ENCODE data around the gene TNS2.

The TNS2 gene

DNA sequence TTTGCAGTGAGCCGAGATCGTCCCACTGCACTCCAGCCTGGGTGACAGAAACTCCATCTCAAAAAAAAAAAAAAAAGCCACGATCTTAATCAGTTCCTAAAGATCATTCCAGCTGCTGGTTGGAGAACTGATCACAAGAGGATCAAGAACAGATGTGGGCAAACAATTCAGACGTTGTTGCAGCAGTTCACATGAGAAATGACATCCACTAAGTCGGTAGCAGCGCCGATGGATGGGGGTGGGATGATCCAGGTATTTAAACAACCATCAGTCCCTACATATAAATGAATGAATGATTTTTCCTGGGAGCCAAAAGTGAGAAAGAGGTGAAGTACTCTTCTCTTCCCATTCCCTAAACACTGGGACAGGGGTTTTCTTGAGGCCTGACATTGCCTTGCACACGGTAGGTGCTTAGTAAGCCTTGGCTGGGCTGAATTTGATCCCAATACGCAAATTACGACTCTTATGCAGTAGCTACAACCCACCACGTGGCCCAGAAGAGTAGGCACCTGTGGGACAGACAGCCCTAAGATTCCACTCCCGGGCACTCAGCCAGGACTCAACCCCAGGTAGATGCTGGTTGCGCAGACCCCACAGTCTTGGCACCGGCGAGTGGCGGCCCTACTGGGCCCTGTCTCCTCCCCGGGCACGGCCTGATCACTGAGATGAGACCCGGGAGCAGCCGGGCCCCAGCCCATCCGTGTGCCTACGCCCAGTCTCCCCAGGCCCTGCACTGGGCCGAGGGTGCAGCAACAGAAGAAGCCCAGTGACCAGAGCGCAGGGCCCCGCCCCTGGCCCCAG lies 28.8 kb downstream of the TNS2 start:
- TF ChIP-seq GATA3 (IDR thresholded peaks at IDR 0.05; ENCODE audit: low read depth, low read length): no peak
- no peak for TF ChIP-seq GATA2 (IDR thresholded peaks at IDR 0.05; ENCODE audit: low read depth, low read length)

DNA sequence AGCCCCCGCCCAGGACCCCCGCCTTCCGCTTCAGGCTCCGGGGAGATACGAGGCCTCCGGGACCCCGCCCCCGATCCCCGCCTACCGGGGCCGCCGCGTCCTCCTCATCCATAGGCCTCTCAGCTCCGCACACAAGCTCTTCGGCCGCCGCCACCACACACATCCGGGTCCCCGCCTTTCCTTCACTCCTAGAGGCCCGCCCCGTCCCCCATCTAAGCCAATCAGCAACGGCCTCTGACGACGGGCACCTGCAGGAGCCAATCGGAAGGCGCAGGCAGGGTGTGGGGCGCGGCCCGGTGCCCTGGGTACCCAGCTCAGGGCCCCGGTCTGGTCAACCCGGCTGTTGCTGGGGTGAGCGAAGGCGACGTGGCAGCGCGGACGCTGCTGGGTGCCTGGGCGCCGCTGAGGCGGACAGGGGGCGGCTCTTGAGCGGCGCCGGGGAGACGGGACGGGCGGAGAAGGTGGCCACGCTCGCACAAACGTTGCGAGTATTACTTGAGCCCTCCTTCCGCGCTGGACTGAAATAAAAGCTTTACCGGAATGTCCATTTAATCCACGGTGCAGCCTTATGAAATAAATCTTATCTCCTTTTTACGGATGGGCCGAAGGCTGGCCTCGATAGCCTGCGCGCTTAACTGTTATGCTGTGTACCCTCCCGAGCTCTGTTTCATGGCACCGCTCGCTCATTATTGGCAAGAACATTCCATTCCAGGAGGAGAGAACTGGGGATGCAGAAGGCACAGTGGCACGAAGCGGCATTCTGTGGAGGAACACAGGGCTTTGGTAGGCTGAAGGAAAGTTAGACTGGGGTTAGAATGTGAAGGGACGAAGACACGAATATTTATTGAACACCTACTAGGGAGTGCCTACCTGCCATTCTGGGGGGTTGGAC lies 29.6 kb downstream of the TNS2 start, which contains the start of gene SPRYD3:
Gene SPRYD3 (minus strand): TSS at position 165 of the 892 bp plus-strand sequence. CDS start 57 bp downstream, at position 108.
- TF ChIP-seq GATA3 (IDR thresholded peaks at IDR 0.05; ENCODE audit: low read depth, low read length) (no peak), GATA2 (IDR thresholded peaks at IDR 0.05; ENCODE audit: low read depth, low read length) (no peak)

DNA sequence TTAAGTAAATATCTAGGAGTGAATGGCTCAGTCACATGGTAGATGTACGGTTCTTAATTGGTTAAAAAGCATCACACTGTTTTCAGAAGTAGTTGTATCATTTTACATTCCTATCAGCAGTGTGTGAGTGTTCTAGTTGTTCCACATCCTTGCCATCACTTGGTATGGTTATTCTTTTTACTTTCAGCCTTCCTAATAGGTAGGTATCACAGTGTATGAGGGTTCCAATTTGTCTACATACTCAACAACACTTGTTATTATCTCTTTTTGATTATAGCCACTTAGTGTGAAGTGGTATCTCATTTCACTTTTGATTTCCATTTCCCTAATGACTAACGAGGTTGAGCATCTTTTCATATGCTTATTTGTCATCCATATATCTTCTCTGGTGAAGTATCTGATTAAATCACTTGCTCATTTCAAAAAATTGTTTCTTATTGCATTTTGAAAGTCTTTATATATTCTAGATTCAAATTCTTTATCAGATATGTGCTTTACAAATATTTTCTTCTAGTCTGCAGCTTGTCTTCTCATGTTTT lies 32.8 kb downstream of the TNS2 start:
- TF ChIP-seq GATA2 (IDR thresholded peaks at IDR 0.05; ENCODE audit: low read depth, low read length) (no peak), GATA3 (IDR thresholded peaks at IDR 0.05; ENCODE audit: low read depth, low read length) (no peak)

DNA sequence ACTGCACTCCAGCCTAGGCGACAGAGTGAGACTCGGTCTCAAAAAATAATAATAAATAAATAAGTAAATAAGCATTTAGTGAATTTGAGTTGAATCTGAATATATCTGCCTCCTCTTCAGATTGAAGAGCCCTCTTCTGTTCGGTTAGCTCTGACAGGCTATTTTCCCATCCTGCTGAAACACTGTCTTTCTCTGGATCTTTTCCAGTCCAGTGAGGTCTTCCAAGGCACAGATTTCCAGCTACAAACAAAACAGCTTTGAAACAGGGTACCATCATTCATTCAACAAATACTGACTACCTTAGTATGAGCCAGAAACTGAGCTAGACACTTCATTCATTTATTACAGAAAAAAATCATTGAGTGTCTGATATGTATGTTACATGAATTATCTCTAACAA lies 36.5 kb downstream of the TNS2 start:
- TF ChIP-seq GATA2 (IDR thresholded peaks at IDR 0.05; ENCODE audit: low read depth, low read length): no peak
- no peak for TF ChIP-seq GATA3 (IDR thresholded peaks at IDR 0.05; ENCODE audit: low read depth, low read length)

DNA sequence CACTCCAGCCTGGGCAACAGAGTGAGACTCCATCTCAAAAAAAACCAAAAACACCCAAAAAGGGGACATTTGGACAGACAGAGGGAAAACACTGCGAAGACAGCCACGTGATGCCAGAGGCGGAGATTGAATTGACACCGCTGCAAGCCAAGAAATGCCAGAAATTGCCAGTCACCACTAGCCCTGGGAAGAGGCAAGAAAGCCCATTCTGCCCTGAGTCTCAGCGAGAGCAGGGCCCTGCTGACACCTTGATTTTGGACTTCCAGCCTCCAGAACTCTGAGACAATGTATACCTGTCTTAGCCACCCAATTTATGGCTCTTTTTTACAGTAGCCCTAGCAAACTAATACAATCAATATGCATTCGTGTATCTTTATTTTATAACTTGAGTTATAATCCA lies 40.2 kb downstream of the TNS2 start:
- TF ChIP-seq GATA3 (IDR thresholded peaks at IDR 0.05; ENCODE audit: low read depth, low read length) (no peak), GATA2 (IDR thresholded peaks at IDR 0.05; ENCODE audit: low read depth, low read length) (no peak)

DNA sequence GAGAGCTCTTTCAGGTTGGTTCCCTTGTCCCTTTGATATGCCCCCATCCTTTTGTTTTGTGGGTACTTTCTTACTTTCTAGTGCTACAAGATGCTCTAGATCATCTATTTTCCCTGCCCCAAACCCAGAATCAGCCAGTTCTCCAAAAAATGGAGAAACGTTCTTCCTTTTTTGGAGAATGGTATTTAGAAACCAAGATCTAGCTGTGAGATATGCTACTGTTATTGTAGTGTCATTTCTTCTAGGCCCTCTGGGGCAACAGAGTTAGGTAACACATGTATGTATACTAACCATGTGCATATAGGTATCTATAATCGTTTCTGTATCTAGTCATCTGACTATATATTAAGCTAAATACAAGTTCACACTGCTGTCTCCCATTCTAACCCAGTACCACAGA lies 40.7 kb downstream of the TNS2 start:
- TF ChIP-seq GATA3 (IDR thresholded peaks at IDR 0.05; ENCODE audit: low read depth, low read length): no peak
- TF ChIP-seq GATA2 (IDR thresholded peaks at IDR 0.05; ENCODE audit: low read depth, low read length): no peak

DNA sequence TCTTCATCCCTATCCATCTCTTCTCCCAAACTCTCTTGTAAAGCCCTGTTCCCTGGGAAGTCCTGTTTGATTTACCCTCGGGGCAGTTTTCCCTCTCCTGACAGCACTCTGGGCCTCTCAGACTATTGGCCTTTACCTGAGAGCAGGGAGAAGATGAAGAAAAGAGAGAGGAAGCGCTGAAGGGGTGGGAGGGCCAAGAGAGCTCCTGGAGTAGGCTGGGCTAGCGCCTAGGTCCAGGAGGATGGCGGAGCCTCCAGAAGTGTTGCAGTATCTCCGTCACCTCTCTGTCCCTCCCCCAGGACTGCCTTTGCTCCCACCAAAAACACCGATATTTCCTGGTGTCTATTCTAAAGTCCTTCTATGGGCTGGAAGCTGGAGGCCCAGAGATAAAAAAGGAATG lies 41.9 kb downstream of the TNS2 start:
- TF ChIP-seq GATA3 (IDR thresholded peaks at IDR 0.05; ENCODE audit: low read depth, low read length) (no peak), GATA2 (IDR thresholded peaks at IDR 0.05; ENCODE audit: low read depth, low read length) (no peak)

DNA sequence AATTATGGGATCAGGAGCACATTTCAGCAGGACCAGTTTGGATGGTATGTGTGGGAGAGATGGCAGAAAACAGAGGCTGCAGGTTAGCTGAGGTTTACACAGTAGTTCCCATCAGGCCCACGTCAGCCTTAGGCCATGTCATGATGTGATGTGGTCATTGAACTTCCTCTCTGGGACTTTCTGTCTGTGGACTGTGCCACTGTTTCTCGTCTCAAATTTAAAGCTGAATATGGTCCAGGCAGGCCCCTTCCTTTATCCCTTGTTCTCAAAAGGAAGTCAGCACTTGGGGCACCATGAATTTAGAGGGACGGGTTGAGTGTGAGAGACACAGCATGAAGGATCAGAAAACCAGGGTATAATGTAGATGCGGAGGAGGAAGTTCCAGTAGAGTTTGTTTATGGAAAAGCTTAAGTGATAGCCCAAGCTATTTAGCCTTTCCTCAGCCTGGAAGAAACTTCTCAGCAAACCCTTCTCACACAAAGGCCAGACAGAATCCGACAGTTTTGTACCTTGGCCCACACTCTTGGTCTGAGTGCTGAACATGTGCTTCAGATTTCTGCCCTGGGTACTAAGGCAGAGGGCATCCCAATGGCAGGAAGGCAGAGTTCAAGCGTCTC lies 44.0 kb downstream of the TNS2 start:
- no peak for TF ChIP-seq GATA3 (IDR thresholded peaks at IDR 0.05; ENCODE audit: low read depth, low read length)
- no peak for TF ChIP-seq GATA2 (IDR thresholded peaks at IDR 0.05; ENCODE audit: low read depth, low read length)

DNA sequence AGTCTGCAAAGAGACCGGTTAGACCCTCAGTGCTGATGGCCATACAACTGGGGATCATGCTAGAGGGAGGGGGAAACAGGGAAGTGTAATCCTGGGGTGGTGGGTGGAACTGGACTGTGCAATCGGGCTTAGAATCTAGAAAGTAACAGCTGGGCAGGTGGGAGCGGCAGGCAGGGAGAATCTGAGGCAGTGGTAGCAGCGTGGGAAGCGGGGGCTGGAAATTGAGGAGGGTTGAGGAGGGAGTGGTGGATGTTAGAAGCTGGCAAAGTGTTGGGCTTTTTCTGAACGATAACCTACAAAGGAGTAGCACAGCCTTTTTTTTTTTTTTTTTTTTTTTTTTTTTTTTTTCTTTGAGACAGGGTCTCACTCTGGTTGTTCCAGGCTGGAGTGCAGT lies 44.5 kb downstream of the TNS2 start:
- TF ChIP-seq GATA2 (IDR thresholded peaks at IDR 0.05; ENCODE audit: low read depth, low read length): no peak
- no peak for TF ChIP-seq GATA3 (IDR thresholded peaks at IDR 0.05; ENCODE audit: low read depth, low read length)

DNA sequence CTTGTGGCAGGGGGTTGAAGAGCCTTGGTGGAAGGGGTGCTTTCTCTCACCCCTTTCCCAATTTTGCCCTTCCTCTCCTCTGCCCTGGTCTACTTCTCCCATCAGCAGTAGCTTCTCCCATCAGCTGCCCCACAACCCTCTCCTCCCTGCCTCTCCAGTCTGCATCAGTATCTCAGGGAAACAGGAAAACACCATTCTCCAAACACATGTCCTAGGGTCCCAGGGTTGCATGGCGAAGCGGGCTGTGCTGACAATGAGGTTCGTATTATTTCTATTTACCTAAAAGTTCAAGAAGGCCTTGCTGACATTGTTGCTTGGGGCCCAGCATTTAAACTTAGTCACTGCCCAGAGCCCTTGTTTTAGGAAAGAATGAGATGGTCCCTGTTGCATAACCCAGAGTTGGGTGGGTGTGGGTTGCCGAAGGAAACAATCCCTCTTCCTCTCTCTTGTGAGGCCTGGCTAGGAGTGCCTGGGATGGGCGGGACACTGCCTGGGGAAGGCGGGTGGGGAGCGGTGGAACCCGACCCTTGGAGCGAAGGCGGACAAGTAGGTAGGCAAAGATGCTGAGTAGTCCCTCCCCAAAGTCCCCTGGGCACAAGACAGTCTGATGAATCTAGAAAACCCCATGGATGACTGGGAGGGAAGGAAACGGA lies 46.4 kb downstream of the TNS2 start:
- TF ChIP-seq GATA3 (IDR thresholded peaks at IDR 0.05; ENCODE audit: low read depth, low read length): no peak
- no peak for TF ChIP-seq GATA2 (IDR thresholded peaks at IDR 0.05; ENCODE audit: low read depth, low read length)

DNA sequence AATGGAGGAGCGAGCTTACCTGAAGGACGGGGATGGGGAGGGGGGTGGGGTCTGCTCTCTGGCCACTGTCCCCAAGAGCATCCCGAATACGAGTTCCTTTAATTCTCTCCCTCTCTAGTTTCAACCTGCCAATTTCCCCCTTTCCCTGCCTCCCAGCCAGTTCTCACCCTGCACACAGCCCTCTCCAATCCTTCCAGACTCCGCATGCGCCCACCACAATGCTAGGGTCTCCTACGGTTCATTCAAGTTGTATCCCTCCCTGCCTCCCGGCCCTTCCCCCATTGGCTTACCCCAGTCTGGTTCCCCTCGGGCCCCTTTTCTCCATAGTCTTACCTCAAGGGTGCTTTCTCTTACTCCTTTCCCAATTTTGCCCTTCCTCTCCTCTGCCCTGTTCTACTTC lies 46.9 kb downstream of the TNS2 start:
- TF ChIP-seq GATA3 (IDR thresholded peaks at IDR 0.05; ENCODE audit: low read depth, low read length) (no peak), GATA2 (IDR thresholded peaks at IDR 0.05; ENCODE audit: low read depth, low read length) (no peak)

DNA sequence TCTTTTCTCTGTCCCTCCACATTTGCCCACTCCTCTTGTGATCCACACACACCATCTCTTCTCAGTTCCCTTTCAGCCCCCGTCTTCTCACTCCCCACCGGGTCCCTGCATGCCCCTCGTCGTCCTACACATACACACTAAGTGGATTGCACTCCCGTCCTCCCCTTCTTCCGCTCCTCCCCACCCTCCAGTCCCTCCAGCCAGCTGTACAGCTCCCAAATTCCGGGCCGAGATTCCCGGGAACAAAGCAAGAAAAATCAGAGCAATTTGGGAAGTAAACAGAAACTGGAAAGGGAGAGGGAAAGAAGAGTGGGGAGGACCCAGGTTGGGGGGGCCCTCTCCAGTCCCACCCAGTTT lies 47.3 kb downstream of the TNS2 start:
- TF ChIP-seq GATA2 (IDR thresholded peaks at IDR 0.05; ENCODE audit: low read depth, low read length) (no peak), GATA3 (IDR thresholded peaks at IDR 0.05; ENCODE audit: low read depth, low read length) (no peak)

DNA sequence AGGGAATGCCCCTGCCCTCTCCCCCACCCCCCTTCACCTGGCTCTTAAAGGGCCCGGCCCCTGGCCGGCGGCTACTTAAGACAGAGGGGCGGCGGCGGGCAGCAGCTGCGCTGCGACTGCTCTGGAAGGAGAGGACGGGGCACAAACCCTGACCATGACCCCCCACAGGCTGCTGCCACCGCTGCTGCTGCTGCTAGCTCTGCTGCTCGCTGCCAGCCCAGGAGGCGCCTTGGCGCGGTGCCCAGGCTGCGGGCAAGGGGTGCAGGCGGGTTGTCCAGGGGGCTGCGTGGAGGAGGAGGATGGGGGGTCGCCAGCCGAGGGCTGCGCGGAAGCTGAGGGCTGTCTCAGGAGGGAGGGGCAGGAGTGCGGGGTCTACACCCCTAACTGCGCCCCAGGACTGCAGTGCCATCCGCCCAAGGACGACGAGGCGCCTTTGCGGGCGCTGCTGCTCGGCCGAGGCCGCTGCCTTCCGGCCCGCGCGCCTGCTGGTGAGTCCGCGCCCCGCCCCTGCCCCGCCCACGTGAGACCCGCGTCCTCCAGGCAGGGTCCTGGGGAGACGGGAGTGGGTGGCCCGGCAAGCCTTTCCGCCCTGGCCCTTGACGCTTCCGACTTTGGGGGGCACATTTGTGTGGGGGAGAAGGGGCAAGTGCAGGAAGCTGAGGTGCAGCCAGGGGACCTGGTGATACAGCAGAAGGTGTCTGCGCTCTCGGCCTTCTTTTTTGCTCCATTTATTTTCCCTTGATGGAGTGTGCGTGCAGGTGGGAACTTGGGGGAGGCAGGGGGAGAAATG lies 47.9 kb downstream of the TNS2 start, which contains the start of gene IGFBP6:
Gene IGFBP6 (plus strand): TSS at position 104 of the 790 bp plus-strand sequence. CDS start 51 bp downstream, at position 155.
- no peak for TF ChIP-seq GATA2 (IDR thresholded peaks at IDR 0.05; ENCODE audit: low read depth, low read length)
- no peak for TF ChIP-seq GATA3 (IDR thresholded peaks at IDR 0.05; ENCODE audit: low read depth, low read length)

Measured in SH-SY5Y (cell line).